ENCODE measurements around the gene KCNH2.

KCNH2 gene

DNA sequence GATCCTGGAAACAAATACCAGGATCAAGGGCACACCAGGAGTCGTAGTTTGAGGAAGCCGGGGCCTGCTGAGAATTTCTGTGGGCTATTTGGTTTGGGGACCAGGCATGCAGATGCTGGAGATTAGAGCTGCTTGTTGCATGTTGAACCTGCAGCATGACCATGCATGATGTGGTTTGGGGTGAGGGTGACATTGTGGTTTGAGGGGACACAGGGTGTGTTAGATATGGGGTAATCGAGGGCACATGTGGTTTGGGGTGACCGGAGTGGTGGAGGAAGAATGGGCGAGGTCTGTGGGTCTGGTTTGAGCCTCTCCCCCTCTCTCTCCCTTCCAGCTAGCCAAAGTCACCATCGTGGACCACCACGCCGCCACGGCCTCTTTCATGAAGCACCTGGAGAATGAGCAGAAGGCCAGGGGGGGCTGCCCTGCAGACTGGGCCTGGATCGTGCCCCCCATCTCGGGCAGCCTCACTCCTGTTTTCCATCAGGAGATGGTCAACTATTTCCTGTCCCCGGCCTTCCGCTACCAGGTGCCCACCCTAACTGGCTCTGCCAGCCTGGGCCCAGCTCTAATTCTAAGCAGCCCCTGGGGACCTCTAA lies 22.9 kb upstream of the KCNH2 start (continued):
- TF ChIP-seq, protein P1, sequence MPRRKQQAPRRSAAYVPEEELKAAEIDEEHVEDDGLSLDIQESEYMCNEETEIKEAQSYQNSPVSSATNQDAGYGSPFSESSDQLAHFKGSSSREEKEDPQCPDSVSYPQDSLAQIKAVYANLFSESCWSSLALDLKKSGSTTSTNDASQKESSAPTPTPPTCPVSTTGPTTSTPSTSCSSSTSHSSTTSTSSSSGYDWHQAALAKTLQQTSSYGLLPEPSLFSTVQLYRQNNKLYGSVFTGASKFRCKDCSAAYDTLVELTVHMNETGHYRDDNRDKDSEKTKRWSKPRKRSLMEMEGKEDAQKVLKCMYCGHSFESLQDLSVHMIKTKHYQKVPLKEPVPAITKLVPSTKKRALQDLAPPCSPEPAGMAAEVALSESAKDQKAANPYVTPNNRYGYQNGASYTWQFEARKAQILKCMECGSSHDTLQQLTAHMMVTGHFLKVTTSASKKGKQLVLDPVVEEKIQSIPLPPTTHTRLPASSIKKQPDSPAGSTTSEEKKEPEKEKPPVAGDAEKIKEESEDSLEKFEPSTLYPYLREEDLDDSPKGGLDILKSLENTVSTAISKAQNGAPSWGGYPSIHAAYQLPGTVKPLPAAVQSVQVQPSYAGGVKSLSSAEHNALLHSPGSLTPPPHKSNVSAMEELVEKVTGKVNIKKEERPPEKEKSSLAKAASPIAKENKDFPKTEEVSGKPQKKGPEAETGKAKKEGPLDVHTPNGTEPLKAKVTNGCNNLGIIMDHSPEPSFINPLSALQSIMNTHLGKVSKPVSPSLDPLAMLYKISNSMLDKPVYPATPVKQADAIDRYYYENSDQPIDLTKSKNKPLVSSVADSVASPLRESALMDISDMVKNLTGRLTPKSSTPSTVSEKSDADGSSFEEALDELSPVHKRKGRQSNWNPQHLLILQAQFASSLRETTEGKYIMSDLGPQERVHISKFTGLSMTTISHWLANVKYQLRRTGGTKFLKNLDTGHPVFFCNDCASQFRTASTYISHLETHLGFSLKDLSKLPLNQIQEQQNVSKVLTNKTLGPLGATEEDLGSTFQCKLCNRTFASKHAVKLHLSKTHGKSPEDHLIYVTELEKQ (tag by site-specific recombination; IDR thresholded peaks at IDR 0.05; ENCODE audit: borderline replicate concordance) = no peak
- TF ChIP-seq ZNF155 (tag by site-specific recombination; IDR thresholded peaks at IDR 0.05) (no peak), ZNF132 (tag by site-specific recombination; IDR thresholded peaks at IDR 0.05; ENCODE audit: borderline replicate concordance) (no peak)

DNA sequence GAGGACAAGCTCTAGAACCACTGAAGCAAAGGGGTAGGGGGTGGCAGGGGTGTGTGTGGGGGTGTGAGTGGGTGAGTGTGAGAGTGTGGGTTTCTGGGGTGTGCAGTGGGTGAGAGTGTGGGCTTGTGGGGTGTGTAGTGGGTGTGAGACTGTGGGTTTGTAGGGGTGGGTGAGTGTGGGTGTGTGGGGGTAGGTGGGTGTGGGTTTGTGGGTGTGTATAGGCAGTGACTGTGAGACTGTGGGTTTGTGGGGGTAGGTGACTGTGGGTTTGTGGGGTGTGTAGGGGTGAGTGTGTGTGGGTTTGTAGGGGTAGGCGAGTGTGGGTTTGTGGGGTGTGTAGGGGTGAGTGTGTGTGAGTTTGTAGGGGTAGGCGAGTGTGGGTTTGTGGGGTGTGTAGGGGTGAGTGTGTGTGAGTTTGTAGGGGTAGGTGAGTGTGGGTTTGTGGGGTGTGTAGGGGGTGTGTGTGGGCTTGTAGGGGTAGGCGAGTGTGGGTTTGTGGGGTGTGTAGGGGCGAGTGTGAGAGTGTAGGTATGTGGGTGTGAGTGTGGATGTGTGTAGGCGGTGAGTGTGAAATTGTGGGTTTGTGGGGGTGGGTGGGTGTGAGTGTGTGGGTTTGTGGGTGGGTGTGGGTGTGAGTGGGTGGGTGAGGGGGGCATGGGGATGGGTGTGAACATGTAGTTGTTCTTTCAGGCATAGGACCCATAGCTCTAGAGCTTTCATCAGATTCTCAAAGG lies 21.5 kb upstream of the KCNH2 start:
- Histone ChIP-seq H3K4me3 (ENCODE audit: low read depth, low read length) (no peak overlapping the region), H3K9me3 (ENCODE audit: control insufficient read depth, insufficient read depth, low read depth, low read length) (no peaks in the 10 kb centered on the region), H3K4me1 (ENCODE audit: control insufficient read depth, insufficient read depth, low read length) (no peaks in the 10 kb centered on the region), H3K36me3 (ENCODE audit: control insufficient read depth in 2 of 2, insufficient read depth in 1 of 2, low read length in 2 of 2) (no peaks in the 10 kb centered on the region), H3K27ac (ENCODE audit: extremely low read depth, low read depth, low read length) (no peak overlapping the region)
- ChIA-PET CTCF (interaction anchor here (1.0 kb wide), 1 partner anchor 19 kb away, joined by 4 read pairs; no protein-coding TSS in a partner anchor), POLR2A (no interaction called here)
- TF ChIP-seq KLF9 (tag by site-specific recombination; IDR thresholded peaks at IDR 0.05; ENCODE audit: low read depth) (0 out of 2 replicates have a peak, but pooled peaks have one; percentile 31), KLF7 (tag by site-specific recombination; IDR thresholded peaks at IDR 0.05; ENCODE audit: borderline replicate concordance) (no peak), EGR2 (tag by site-specific recombination; IDR thresholded peaks at IDR 0.05; ENCODE audit: low read depth) (peak; percentile 98), ZNF10 (tag by site-specific recombination; IDR thresholded peaks at IDR 0.05) (no peak), ZFHX2 (tag by site-specific recombination; conservative IDR thresholded peaks at IDR 0.05) (peak; percentile 98), ZNF777 (tag by site-specific recombination; IDR thresholded peaks at IDR 0.05; ENCODE audit: borderline replicate concordance) (no peak), ZNF596 (tag by site-specific recombination; IDR thresholded peaks at IDR 0.05) (no peak), ZBTB21 (tag by site-specific recombination; IDR thresholded peaks at IDR 0.05) (no peak), GLI2 (tag by site-specific recombination; IDR thresholded peaks at IDR 0.05; ENCODE audit: borderline replicate concordance, low read depth) (no peak)
- TF ChIP-seq, protein P2, sequence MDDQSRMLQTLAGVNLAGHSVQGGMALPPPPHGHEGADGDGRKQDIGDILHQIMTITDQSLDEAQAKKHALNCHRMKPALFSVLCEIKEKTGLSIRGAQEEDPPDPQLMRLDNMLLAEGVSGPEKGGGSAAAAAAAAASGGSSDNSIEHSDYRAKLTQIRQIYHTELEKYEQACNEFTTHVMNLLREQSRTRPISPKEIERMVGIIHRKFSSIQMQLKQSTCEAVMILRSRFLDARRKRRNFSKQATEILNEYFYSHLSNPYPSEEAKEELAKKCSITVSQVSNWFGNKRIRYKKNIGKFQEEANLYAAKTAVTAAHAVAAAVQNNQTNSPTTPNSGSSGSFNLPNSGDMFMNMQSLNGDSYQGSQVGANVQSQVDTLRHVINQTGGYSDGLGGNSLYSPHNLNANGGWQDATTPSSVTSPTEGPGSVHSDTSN (CRISPR knock-in tag; IDR thresholded peaks at IDR 0.05) = no peak
- TF ChIP-seq, protein P3, sequence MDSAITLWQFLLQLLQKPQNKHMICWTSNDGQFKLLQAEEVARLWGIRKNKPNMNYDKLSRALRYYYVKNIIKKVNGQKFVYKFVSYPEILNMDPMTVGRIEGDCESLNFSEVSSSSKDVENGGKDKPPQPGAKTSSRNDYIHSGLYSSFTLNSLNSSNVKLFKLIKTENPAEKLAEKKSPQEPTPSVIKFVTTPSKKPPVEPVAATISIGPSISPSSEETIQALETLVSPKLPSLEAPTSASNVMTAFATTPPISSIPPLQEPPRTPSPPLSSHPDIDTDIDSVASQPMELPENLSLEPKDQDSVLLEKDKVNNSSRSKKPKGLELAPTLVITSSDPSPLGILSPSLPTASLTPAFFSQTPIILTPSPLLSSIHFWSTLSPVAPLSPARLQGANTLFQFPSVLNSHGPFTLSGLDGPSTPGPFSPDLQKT (IDR thresholded peaks at IDR 0.05; ENCODE audit: borderline replicate concordance, low read depth, low read length) = no peak

DNA sequence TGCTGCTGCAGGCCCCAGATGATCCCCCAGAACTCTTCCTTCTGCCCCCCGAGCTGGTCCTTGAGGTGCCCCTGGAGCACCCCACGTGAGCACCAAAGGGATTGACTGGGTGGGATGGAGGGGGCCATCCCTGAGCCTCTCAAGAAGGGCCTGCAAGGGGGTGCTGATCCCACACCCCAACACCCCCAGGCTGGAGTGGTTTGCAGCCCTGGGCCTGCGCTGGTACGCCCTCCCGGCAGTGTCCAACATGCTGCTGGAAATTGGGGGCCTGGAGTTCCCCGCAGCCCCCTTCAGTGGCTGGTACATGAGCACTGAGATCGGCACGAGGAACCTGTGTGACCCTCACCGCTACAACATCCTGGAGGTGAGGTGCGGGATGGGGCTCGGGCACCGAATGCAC lies 20.9 kb upstream of the KCNH2 start:
- POLR2A ChIA-PET = no interaction called here
- CTCF ChIA-PET = no interaction called here
- Histone ChIP-seq H3K9me3 (ENCODE audit: control insufficient read depth, insufficient read depth, low read depth, low read length) (no peaks in the 10 kb centered on the region), H3K36me3 (ENCODE audit: control insufficient read depth in 2 of 2, insufficient read depth in 1 of 2, low read length in 2 of 2) (no peaks in the 10 kb centered on the region), H3K4me1 (ENCODE audit: control insufficient read depth, insufficient read depth, low read length) (no peaks in the 10 kb centered on the region), H3K4me3 (ENCODE audit: low read depth, low read length) (no peak overlapping the region), H3K27ac (ENCODE audit: extremely low read depth, low read depth, low read length) (no peak overlapping the region)
- TF ChIP-seq ZNF555 (tag by site-specific recombination; conservative IDR thresholded peaks at IDR 0.05) = no peak
- TF ChIP-seq, protein P4, sequence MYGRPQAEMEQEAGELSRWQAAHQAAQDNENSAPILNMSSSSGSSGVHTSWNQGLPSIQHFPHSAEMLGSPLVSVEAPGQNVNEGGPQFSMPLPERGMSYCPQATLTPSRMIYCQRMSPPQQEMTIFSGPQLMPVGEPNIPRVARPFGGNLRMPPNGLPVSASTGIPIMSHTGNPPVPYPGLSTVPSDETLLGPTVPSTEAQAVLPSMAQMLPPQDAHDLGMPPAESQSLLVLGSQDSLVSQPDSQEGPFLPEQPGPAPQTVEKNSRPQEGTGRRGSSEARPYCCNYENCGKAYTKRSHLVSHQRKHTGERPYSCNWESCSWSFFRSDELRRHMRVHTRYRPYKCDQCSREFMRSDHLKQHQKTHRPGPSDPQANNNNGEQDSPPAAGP (tag by site-specific recombination; IDR thresholded peaks at IDR 0.05) = no peak
- TF ChIP-seq ZNF10 (tag by site-specific recombination; IDR thresholded peaks at IDR 0.05) = no peak

Data from HEK293 (cell line).